WTC11 (cell line): ENCODE measurements around the gene TRIM62. TPM values are rescaled to one million over a fixed set of nuclear protein-coding genes. Genes with fewer than 3 reads are reported as not detected.

Experiments used
- ATAC-seq: fragments of 200-7000 bp; cut with Tn5 transposase; 2 replicates; pipeline ENCODE4 v1.10.0; 2021; ENCODE audit warnings: mild to moderate bottlenecking, moderate library complexity
- CTCF ChIA-PET: fragments of 300-600 bp; sonication (Branson Sonifier 250); formaldehyde crosslinking; loops from one replicate; lab custom pipeline; 2021; ENCODE audit warnings: antibody characterized with exemption; lab: Charles Lee
- POLR2A ChIA-PET: fragments of 350-600 bp; sonication (Branson Sonifier 250); formaldehyde crosslinking; loops from one replicate; lab custom pipeline; 2021; ENCODE audit warnings: antibody characterized with exemption; lab: Charles Lee
- DNase-seq: peaks from one replicate; pipeline ENCODE4 v3.0.0; 2021; ENCODE audit warnings: low spot score
- H3K27ac Mint-ChIP-seq: 2 replicates; pipeline ENCODE4 v1.8.0; 2021; ENCODE audit warnings: mixed read lengths
- H3K27me3 Mint-ChIP-seq: 2 replicates; pipeline ENCODE4 v1.8.0; 2021; ENCODE audit warnings: low read depth, mild to moderate bottlenecking, moderate library complexity, mixed read lengths
- H3K36me3 Mint-ChIP-seq: 2 replicates; pipeline ENCODE4 v1.8.0; 2021; ENCODE audit warnings: mixed read lengths
- H3K4me1 Mint-ChIP-seq: 2 replicates; pipeline ENCODE4 v1.8.0; 2022; ENCODE audit warnings: mixed read lengths
- H3K4me3 Mint-ChIP-seq: 2 replicates; pipeline ENCODE4 v1.8.0; 2021; ENCODE audit warnings: mild to moderate bottlenecking, moderate library complexity, mixed read lengths
- H3K9me3 Mint-ChIP-seq: 2 replicates; pipeline ENCODE4 v1.8.0; 2021; ENCODE audit warnings: mixed read lengths
- ATF2 ChIP-seq: sonication (generic); formaldehyde crosslinking; IDR thresholded peaks from 2 replicates; pipeline ENCODE4 v1.8.1; 2022; ENCODE audit warnings: low read depth, missing genetic modification reagents, borderline replicate concordance
- CBFB ChIP-seq: sonication (generic); formaldehyde crosslinking; IDR thresholded peaks from 2 replicates; pipeline ENCODE4 v1.8.1; 2022; ENCODE audit warnings: mild to moderate bottlenecking, low read depth, missing genetic modification reagents
- CREM ChIP-seq: sonication (generic); formaldehyde crosslinking; IDR thresholded peaks from 2 replicates; pipeline ENCODE4 v1.8.1; 2022; ENCODE audit warnings: mild to moderate bottlenecking, missing genetic modification reagents, moderate library complexity
- NFATC4 ChIP-seq: fragments of 250-450 bp; sonication (Bioruptor Pico); IDR thresholded peaks from 2 replicates; pipeline ENCODE4 v1.9.0; 2021; ENCODE audit warnings: mild to moderate bottlenecking
- RORB ChIP-seq: fragments of 250-450 bp; sonication (Bioruptor Pico); IDR thresholded peaks from 2 replicates; pipeline ENCODE4 v1.9.0; 2021; ENCODE audit warnings: mild to moderate bottlenecking
- STAT6 ChIP-seq: sonication (generic); formaldehyde crosslinking; conservative IDR thresholded peaks from 2 replicates; pipeline ENCODE4 v1.8.1; 2023; ENCODE audit warnings: mild to moderate bottlenecking, low read depth, missing genetic modification reagents, moderate library complexity
- TP53 ChIP-seq: sonication (generic); formaldehyde crosslinking; IDR thresholded peaks from 2 replicates; pipeline ENCODE4 v1.8.1; 2023; ENCODE audit warnings: mild to moderate bottlenecking, missing genetic modification reagents
- ZNF121 ChIP-seq: sonication (generic); formaldehyde crosslinking; IDR thresholded peaks from 2 replicates; pipeline ENCODE4 v1.8.0; 2023; ENCODE audit warnings: missing genetic modification reagents
- ZNF396 ChIP-seq: fragments of 250-450 bp; sonication (Bioruptor Pico); IDR thresholded peaks from 2 replicates; pipeline ENCODE4 v1.8.0; 2021; ENCODE audit warnings: mild to moderate bottlenecking, moderate library complexity, borderline replicate concordance
- ZSCAN18 ChIP-seq: fragments of 250-450 bp; sonication (Bioruptor Pico); IDR thresholded peaks from 2 replicates; pipeline ENCODE4 v2.1.2; 2022; ENCODE audit warnings: mild to moderate bottlenecking, moderate library complexity
- total RNA-seq: library from RNA; stranded (reverse); gene quantifications from 3 replicates; pipeline ENCODE4 v1.2.3, GENCODE V29; 2021
- TF ChIP-seq, protein P1 (sequence below): sonication (generic); formaldehyde crosslinking; IDR thresholded peaks from 2 replicates; pipeline ENCODE4 v1.8.1; 2023; ENCODE audit warnings: mild to moderate bottlenecking, moderate library complexity, missing genetic modification reagents
- TF ChIP-seq, protein P2 (sequence below): fragments of 250-450 bp; sonication (Bioruptor Pico); IDR thresholded peaks from 2 replicates; pipeline ENCODE4 v1.9.0; 2021; ENCODE audit warnings: mild to moderate bottlenecking, borderline replicate concordance

TRIM62 gene
- total RNA-seq, 1 experiment from 2014 or later = 13.6 TPM

DNA sequence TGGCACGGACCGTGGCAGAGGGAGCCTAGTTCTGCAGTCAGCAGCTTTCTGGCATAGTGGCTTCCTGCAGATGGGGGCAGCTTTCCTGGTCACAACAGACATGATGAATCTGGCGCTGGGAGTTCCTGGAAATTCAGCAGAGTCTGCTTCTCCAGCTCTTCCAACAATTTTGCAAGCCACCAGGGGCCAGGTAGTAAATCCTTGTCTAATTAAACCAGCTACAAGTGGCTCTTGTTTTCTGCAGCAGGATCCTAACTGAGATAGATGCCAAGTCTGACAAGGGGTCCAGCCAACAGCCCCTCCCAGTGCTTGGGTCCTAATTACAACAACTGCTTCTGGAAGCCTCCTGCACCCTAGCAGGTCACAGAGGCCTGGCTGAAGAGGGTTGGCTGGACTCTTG is 35.8 kb downstream of the TRIM62 start:
- ATAC-seq (no peak), DNase-seq (no peak)
- ChIA-PET POLR2A (no interaction called here), CTCF (interaction anchor here (1.0 to 1.8 kb wide), 5 partner anchors 8 to 149 kb away, joined by 3 to 6 read pairs (median 5); no protein-coding TSS in a partner anchor)
- Mint-ChIP-seq H3K36me3 (peaks cover 8% of the 10 kb centered on the region), H3K4me1 (peaks cover 40% of the 10 kb centered on the region), H3K4me3 (no peak overlapping the region), H3K9me3 (no peaks in the 10 kb centered on the region), H3K27ac (no peak overlapping the region), H3K27me3 (no peaks in the 10 kb centered on the region; the same call in 1 of the 2 replicates)
- TF ChIP-seq ATF2 (CRISPR knock-in tag) = no peak

DNA sequence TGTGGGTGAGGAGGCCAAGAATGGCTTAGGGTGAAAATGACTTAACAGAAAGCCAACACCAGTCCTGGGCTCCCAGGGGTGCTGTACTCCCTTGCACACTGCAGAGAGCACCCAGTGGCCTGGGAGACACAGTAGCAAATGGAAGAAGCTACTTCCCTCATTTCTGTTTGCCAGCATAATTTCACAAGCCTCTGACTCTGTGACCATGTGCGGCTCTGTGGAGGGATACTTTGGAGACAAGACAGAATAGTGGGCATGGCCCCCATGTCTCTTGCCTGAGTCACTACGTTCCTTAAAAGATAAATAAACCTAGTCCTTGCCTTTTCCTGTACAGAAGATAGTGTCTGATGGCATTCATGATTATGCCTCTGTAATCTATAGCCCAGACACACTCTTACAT is 38.1 kb downstream of the TRIM62 start:
- H3K27ac Mint-ChIP-seq = no peak overlapping the region
- H3K9me3 Mint-ChIP-seq = no peaks in the 10 kb centered on the region
- H3K36me3 Mint-ChIP-seq = peaks cover 8% of the 10 kb centered on the region
- TF ChIP-seq STAT6 (CRISPR knock-in tag) (no peak), RORB (CRISPR knock-in tag) (no peak), CBFB (CRISPR knock-in tag) (no peak), ZNF121 (CRISPR knock-in tag) (no peak)
- TF ChIP-seq, all 79 proteins: peak for 0
- CTCF ChIA-PET = interaction anchor here (6.6 to 8.6 kb wide), 2 partner anchors 8 to 18 kb away, joined by 83 to 117 read pairs; no protein-coding TSS in a partner anchor
- H3K4me1 Mint-ChIP-seq = peaks cover 46% of the 10 kb centered on the region
- H3K27me3 Mint-ChIP-seq = no peaks in the 10 kb centered on the region; the same call in 1 of the 2 replicates
- no peak overlapping the region for H3K4me3 Mint-ChIP-seq
- ATAC-seq (no peak), DNase-seq (no peak)
- POLR2A ChIA-PET = no interaction called here

DNA sequence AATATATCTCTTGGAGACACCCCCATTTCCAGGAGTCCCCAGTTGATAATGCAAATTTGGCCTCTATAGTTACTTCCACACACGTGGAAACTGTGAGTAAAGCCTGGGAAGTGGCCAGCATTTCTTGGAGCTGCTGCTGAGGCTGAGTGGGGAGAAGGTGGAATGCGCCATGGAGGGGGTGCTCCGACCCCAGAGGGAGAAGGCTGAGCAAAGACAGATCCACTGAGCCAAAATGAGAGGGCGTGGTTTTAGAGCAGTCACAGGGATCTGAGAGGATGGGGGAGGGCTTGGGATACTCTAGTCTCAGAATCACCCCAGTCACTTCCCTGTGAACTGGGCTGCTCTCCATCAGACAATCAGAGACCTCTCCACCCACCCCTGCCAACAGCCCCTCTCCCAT is 38.7 kb downstream of the TRIM62 start:
- Mint-ChIP-seq H3K9me3 (no peaks in the 10 kb centered on the region), H3K27ac (no peak overlapping the region)
- ChIA-PET POLR2A (no interaction called here), CTCF (interaction anchor here (3.4 to 8.6 kb wide), 3 partner anchors 8 to 38 kb away, joined by 33 to 117 read pairs (median 83); partner anchors contain the start of gene TRIM62)
- TF ChIP-seq CREM (CRISPR knock-in tag) = no peak
- TF ChIP-seq NFATC4 = no peak
- TF ChIP-seq STAT6 (CRISPR knock-in tag) = no peak
- TF ChIP-seq, all 79 proteins: peak for 0
- H3K4me3 Mint-ChIP-seq = no peak overlapping the region
- peaks cover 52% of the 10 kb centered on the region for H3K4me1 Mint-ChIP-seq
- no peaks in the 10 kb centered on the region; the same call in 1 of the 2 replicates for H3K27me3 Mint-ChIP-seq
- ATAC-seq (no peak), DNase-seq (no peak)
- H3K36me3 Mint-ChIP-seq = peaks cover 8% of the 10 kb centered on the region

GRCh38 chr1:33142483-33143064 is 39.3 kb downstream of the TRIM62 start:
- POLR2A ChIA-PET = no interaction called here
- no peaks in the 10 kb centered on the region; the same call in 1 of the 2 replicates for H3K27me3 Mint-ChIP-seq
- peaks cover 8% of the 10 kb centered on the region for H3K36me3 Mint-ChIP-seq
- peaks cover 57% of the 10 kb centered on the region for H3K4me1 Mint-ChIP-seq
- no peak overlapping the region for H3K27ac Mint-ChIP-seq
- DNase-seq = no peak
- no peak for ATAC-seq
- H3K9me3 Mint-ChIP-seq = no peaks in the 10 kb centered on the region
- CTCF ChIA-PET = interaction anchor here (0.9 to 8.6 kb wide), 4 partner anchors 9 to 41 kb away, joined by 4 to 117 read pairs (median 58); partner anchors contain the start of gene TRIM62
- no peak overlapping the region for H3K4me3 Mint-ChIP-seq
- TF ChIP-seq ZNF396 (no peak), ZNF121 (CRISPR knock-in tag) (no peak), TP53 (CRISPR knock-in tag) (no peak), ZSCAN18 (no peak)
- TF ChIP-seq, protein P1, sequence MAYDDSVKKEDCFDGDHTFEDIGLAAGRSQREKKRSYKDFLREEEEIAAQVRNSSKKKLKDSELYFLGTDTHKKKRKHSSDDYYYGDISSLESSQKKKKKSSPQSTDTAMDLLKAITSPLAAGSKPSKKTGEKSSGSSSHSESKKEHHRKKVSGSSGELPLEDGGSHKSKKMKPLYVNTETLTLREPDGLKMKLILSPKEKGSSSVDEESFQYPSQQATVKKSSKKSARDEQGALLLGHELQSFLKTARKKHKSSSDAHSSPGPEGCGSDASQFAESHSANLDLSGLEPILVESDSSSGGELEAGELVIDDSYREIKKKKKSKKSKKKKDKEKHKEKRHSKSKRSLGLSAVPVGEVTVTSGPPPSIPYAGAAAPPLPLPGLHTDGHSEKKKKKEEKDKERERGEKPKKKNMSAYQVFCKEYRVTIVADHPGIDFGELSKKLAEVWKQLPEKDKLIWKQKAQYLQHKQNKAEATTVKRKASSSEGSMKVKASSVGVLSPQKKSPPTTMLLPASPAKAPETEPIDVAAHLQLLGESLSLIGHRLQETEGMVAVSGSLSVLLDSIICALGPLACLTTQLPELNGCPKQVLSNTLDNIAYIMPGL = no peak
- TF ChIP-seq, protein P2, sequence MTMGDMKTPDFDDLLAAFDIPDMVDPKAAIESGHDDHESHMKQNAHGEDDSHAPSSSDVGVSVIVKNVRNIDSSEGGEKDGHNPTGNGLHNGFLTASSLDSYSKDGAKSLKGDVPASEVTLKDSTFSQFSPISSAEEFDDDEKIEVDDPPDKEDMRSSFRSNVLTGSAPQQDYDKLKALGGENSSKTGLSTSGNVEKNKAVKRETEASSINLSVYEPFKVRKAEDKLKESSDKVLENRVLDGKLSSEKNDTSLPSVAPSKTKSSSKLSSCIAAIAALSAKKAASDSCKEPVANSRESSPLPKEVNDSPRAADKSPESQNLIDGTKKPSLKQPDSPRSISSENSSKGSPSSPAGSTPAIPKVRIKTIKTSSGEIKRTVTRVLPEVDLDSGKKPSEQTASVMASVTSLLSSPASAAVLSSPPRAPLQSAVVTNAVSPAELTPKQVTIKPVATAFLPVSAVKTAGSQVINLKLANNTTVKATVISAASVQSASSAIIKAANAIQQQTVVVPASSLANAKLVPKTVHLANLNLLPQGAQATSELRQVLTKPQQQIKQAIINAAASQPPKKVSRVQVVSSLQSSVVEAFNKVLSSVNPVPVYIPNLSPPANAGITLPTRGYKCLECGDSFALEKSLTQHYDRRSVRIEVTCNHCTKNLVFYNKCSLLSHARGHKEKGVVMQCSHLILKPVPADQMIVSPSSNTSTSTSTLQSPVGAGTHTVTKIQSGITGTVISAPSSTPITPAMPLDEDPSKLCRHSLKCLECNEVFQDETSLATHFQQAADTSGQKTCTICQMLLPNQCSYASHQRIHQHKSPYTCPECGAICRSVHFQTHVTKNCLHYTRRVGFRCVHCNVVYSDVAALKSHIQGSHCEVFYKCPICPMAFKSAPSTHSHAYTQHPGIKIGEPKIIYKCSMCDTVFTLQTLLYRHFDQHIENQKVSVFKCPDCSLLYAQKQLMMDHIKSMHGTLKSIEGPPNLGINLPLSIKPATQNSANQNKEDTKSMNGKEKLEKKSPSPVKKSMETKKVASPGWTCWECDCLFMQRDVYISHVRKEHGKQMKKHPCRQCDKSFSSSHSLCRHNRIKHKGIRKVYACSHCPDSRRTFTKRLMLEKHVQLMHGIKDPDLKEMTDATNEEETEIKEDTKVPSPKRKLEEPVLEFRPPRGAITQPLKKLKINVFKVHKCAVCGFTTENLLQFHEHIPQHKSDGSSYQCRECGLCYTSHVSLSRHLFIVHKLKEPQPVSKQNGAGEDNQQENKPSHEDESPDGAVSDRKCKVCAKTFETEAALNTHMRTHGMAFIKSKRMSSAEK (CRISPR knock-in tag) = no peak
